ENCODE results near the gene MAP3K9. TPM values are rescaled to one million over a fixed set of nuclear protein-coding genes. Genes with fewer than 3 reads are reported as not detected.
"Not testable (repeated sequence)": the region's sequence is repeated elsewhere in the genome, so short reads cannot be mapped to it uniquely, and the experiment has no call there.

MAP3K9 gene
- total RNA-seq, result 7.5 TPM

DNA sequence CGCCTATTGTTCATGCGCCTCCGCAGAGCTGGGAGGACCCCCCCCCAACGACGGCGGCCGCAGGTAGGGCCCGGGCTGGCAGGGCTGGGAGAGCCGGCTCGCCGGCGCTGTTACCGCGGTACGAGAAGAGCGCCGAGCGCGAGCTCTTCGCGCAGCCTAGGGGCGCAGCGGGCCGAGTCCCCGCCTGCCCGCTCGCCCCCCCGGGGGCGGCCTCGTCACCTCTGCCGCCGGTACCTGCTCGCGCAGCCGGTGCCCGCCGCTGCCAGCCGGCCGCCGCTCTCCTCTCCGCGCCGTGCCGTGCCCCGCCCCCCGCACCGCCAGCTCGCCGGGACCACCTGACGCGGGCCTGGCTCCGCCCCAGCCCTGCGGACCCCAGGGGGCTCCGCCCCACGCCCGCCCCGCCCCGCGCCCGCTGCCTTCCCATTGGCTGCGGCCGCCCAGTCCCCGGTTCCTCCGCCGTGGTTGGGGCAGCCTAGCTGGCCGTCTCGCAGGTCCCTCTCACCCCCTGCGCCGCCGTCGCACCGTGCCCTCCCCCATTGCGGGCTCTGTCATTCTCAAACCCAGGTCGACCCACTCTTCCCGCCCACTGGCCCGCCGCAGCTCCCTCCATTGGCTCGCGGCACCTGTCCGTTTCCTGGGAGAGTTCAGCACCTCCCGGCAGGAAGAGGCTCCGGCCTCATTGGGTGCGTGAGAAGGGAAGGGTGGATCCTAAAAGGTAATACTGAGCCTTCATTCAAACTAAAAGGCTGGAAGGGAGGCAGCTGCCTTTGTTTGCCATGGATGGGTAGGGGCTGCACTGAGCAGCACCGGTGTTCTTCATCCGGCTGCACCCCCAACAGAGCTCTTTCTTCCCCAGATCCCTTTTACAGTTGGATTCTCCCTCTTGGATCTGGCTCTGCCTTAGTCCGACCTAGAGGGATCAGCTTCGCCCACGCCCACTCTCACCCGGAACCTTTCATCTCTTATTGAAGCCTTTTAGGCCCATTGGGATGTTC, at the start of gene MAP3K9:
Gene MAP3K9, minus strand, starts transcription at position 289 of the 995 bp plus-strand sequence. CDS start 342 bp downstream, outside the sequence.
- peaks cover 57% of the 10 kb centered on the region for H3K27me3 ChIP-seq (ENCODE audit: insufficient read depth, low read length)
- H3K4me3 ChIP-seq (ENCODE audit: low read length), result peak within 1 kb of the TSS; percentile 46

DNA sequence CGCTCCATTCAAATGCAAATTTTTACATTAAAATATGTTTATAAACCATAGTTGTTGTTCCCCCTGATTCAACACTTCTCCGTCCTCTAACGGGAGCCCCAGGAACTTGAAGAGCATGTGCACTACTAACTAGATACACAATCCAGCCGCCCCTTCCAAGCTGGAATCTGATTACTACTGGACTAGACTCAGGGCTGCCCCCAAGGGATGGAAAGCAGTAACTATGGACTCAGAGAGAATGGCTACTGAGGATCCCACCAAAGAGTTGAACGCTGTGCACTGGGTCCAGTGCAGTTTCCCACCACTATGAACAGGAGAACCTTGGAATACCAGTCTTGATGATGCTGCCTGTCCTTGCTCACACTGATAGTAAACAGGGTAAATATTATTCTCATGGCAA, 49.3 kb upstream of the MAP3K9 start:
- Histone ChIP-seq H3K4me3 (ENCODE audit: low read length) (no peak overlapping the region), H3K27me3 (ENCODE audit: insufficient read depth, low read length) (no peaks in the 10 kb centered on the region), H3K4me1 (ENCODE audit: insufficient read depth, low read length) (no peaks in the 10 kb centered on the region), H3K9me3 (ENCODE audit: low read depth, low read length) (no peaks in the 10 kb centered on the region)

More for the DNA sequence above, at the start of gene MAP3K9:
- H3K4me1 ChIP-seq (ENCODE audit: insufficient read depth, low read length), result peaks cover 12% of the 10 kb centered on the region
- no peaks in the 10 kb centered on the region for H3K9me3 ChIP-seq (ENCODE audit: low read depth, low read length)

DNA sequence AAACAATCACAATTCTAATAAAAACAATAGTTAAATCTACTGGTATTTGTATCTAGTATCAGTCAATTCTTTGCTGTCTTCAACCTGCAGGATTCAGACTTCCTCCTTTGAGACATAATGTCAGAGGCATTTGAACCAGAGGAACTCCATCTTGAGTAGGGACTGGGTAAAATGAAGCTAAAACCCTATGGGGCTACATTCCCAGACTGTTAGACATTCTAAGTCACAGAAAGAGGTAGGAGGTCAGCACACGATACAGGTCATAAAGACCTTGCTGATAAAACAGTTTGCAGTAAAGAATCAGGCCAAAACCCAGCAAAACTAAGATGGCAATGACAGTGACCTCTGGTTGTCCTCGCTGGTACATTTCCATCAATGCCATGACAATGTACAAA, 48.2 kb upstream of the MAP3K9 start:
- no peaks in the 10 kb centered on the region for H3K9me3 ChIP-seq (ENCODE audit: low read depth, low read length)
- no peaks in the 10 kb centered on the region for H3K27me3 ChIP-seq (ENCODE audit: insufficient read depth, low read length)
- H3K4me3 ChIP-seq (ENCODE audit: low read length), result no peak overlapping the region
- H3K4me1 ChIP-seq (ENCODE audit: insufficient read depth, low read length), result no peaks in the 10 kb centered on the region

DNA sequence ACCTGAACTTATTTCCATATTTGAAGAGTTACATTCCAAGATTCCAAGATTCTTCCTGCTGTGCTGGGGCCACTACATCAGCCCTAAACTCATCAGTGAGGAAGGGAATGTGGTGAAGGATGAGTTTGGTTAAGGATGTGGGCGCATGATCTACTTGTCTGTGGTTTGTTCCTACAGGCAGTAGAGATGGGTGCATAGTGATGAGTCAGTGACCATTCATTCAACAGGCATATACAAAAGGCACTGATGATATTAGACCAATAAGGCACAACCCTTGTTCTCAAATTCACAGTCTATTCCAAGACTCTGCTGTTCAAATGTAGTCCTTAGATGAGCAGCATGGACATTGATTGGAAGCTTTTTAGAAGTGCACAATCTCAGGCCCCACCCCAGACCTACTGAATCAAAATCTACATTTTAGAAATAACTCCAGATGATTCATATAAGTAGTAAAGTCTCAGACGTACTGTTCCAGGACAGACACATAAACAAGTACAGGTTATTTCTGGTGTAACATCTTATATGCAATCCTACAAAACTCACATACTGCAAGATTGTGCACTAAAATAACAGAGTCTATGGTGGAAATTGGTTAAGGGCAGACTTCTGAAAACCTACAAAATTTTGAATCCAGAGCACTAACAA, 47.7 kb upstream of the MAP3K9 start:
- Histone ChIP-seq H3K27me3 (ENCODE audit: insufficient read depth, low read length) (no peaks in the 10 kb centered on the region), H3K4me3 (ENCODE audit: low read length) (no peak overlapping the region), H3K4me1 (ENCODE audit: insufficient read depth, low read length) (no peaks in the 10 kb centered on the region), H3K9me3 (ENCODE audit: low read depth, low read length) (no peaks in the 10 kb centered on the region)

DNA sequence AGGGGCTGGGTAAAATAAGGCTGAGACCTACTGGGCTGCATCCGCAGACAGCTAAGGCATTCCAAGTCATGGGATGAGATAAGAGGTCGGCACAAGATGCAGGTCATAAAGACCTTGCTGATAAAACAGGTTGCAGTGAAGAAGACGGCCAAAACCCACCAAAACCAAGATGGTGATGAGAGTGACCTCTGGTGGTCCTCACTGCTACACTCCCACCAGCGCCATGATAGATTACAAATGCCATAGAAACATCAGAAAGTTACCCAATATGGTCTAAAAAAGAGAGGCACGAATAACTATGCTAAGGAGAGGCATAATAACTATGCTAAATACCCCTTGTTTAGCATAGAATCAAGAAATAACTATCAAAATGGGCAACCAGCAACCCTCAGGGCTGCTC, 46.2 kb upstream of the MAP3K9 start:
- H3K4me3 ChIP-seq (ENCODE audit: low read length), result no peak overlapping the region
- no peaks in the 10 kb centered on the region for H3K9me3 ChIP-seq (ENCODE audit: low read depth, low read length)
- H3K4me1 ChIP-seq (ENCODE audit: insufficient read depth, low read length), result no peaks in the 10 kb centered on the region
- H3K27me3 ChIP-seq (ENCODE audit: insufficient read depth, low read length), result no peaks in the 10 kb centered on the region

DNA sequence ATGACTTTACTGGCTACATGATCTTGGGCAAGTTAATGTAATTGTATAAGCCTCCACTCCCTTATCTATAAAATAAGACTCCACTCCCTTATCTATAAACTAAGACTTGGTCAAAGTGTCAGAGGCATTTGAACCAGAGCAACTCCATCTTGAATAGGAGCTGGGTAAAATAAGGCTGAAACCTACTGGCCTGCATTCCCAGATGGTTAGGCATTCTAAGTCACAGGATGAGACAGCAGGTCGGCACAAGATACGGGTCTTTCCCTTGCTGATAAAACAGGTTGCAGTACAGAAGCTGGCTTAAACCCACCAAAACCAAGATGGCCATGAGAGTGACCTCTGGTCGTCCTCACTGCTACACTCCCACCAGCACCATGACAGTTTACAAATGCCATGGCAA, 44.3 kb upstream of the MAP3K9 start:
- H3K27me3 ChIP-seq (ENCODE audit: insufficient read depth, low read length); H3K4me1 ChIP-seq (ENCODE audit: insufficient read depth, low read length); H3K4me3 ChIP-seq (ENCODE audit: low read length); H3K9me3 ChIP-seq (ENCODE audit: low read depth, low read length): not testable (repeated sequence)

DNA sequence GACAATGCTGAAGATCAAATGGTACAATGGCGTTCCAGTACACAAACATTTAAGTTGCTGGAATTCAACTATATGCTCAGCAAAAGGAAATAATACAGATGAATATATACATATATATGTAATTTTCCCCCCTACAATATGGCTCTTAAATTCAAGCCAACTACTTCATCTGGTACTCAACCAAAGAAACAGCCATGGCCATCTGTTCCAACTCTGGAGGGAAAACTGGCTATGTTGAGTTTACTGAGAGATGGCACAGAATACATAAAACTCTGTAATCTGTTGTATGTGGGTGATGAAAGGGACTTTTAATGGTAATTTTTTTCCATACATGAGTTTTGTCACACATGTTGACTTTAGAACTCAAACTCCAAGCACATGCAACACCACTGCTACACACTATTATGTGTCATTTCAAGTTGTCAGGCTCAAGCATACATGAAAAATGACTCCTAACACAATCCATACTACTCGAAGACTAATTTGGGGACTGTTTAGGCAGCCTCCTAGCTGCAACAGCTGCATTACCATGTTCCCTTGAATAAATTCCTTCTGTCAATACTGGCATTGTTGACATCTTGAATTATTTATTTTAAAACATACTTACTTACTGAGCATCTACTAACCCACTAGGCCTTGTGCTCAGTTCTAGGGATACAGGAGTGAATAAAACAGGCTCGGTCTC, 38.2 kb upstream of the MAP3K9 start:
- H3K9me3 ChIP-seq (ENCODE audit: low read depth, low read length), result no peaks in the 10 kb centered on the region
- H3K4me1 ChIP-seq (ENCODE audit: insufficient read depth, low read length), result peaks cover 3% of the 10 kb centered on the region
- H3K27me3 ChIP-seq (ENCODE audit: insufficient read depth, low read length), result no peaks in the 10 kb centered on the region
- H3K4me3 ChIP-seq (ENCODE audit: low read length), result no peak overlapping the region

DNA sequence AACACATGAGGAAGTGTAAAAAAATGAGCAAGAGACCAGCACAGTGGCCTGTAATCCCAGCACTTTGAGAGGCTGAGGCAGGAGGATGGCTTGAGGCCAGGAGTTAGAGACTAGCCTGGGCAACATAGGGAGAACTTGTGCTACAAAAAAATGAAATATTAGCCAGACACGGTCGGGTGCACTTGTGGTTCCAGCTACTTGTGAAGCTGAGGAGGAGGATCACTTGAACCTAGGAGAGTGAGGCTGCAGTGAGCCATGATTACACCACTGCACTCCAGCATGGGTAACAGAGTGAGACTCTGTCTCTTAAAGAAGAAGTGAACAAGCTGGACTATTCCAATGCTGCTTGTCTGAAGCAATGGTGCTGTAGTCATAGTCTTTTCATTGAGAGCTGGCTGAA, 36.3 kb upstream of the MAP3K9 start:
- Histone ChIP-seq H3K4me1 (ENCODE audit: insufficient read depth, low read length) (peaks cover 3% of the 10 kb centered on the region), H3K27me3 (ENCODE audit: insufficient read depth, low read length) (no peaks in the 10 kb centered on the region), H3K4me3 (ENCODE audit: low read length) (no peak overlapping the region), H3K9me3 (ENCODE audit: low read depth, low read length) (no peaks in the 10 kb centered on the region)

DNA sequence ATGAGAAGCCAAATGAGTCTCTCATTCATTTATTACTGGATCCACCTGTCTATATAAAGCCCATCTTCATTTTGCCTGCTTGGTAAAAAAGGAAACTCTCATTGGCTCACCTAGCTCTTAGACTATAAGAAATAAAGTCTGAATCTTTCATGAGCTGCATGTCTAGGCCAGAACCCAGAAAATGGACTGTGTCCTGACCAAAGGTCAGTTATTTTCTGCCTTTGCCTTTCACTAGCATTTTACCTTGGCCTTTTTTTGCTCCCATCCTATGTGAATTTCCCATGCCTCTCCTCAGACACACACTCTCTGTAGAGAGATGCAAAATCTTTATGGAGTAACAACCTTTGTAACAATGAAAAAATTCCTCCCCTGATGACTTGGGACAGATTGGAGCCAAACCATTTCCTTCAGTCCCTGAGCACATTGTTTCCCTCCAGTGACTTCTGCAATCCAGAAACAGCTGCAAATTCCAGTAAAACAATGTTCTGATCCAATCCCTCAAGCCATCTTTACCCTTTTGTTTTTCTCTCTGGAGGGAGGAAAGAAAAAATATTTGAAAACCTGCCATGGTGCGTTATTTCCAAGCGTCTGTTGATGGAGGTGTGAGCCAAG, 33.6 kb upstream of the MAP3K9 start:
- Histone ChIP-seq H3K27me3 (ENCODE audit: insufficient read depth, low read length) (no peaks in the 10 kb centered on the region), H3K9me3 (ENCODE audit: low read depth, low read length) (no peaks in the 10 kb centered on the region), H3K4me3 (ENCODE audit: low read length) (no peak overlapping the region), H3K4me1 (ENCODE audit: insufficient read depth, low read length) (peaks cover 3% of the 10 kb centered on the region)

DNA sequence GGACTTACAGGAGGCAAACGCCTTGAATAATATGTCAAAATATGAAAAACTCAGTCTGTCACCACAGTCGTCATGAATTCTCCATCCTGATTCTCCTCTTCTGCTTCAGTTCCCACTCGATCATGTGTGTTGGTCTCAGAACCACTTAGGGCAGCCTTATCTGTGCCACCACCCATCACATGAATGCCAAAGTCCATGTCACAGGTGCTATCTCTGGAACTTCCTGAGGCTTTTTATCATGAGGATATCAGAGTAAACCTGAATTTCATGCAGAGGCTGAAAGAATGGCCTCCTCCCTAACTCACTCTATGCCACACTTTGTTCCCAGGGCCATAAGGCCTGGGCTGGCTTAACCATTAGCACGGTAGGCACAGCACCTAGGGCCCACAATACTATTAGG, 28.8 kb upstream of the MAP3K9 start:
- Histone ChIP-seq H3K4me3 (ENCODE audit: low read length) (no peak overlapping the region), H3K27me3 (ENCODE audit: insufficient read depth, low read length) (no peaks in the 10 kb centered on the region), H3K9me3 (ENCODE audit: low read depth, low read length) (peaks cover 7% of the 10 kb centered on the region), H3K4me1 (ENCODE audit: insufficient read depth, low read length) (no peaks in the 10 kb centered on the region)

DNA sequence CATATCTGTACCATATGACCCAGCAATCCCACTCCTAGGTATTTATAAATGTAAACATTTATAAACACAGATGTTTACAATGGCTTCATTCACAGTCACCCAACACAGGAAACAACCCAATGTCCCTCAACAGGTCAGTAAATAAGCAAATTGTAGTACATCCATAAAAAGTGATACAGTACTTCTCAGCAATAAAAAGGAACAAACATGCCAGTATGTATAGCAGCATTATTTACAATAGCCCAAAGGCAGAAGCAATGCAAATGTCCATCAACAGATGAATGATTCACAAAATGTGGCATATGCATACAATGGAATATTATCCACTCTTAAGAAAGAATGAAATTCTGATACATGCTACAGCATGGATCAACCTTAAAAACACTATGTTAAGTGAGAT, 27.6 kb upstream of the MAP3K9 start:
- Histone ChIP-seq H3K4me3 (ENCODE audit: low read length) (no peak overlapping the region), H3K27me3 (ENCODE audit: insufficient read depth, low read length) (no peaks in the 10 kb centered on the region)

DNA sequence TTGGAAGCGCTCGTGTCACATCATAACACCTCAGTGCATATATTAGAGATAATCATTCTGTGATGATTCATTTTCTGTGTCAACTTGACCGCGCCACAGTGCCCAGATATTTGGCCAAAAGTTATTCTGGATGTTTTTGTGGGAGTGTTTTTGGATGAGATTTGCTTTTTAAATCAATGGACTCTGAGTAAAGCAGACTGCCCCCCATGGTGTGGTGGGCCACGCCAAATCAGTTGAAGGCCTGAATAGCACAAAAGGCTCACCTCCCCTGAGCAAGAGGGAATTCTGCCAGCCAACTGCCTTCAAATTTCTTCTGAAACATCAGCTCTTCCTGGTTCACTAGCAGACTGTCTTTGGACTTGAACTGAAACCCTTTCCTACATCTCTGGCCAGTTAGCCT, 24.6 kb upstream of the MAP3K9 start:
- Histone ChIP-seq H3K27me3 (ENCODE audit: insufficient read depth, low read length) (no peaks in the 10 kb centered on the region), H3K9me3 (ENCODE audit: low read depth, low read length) (peaks cover 7% of the 10 kb centered on the region), H3K4me1 (ENCODE audit: insufficient read depth, low read length) (no peaks in the 10 kb centered on the region), H3K4me3 (ENCODE audit: low read length) (no peak overlapping the region)

More for the DNA sequence above, 27.6 kb upstream of the MAP3K9 start:
- no peaks in the 10 kb centered on the region for H3K4me1 ChIP-seq (ENCODE audit: insufficient read depth, low read length)
- peaks cover 7% of the 10 kb centered on the region for H3K9me3 ChIP-seq (ENCODE audit: low read depth, low read length)

DNA sequence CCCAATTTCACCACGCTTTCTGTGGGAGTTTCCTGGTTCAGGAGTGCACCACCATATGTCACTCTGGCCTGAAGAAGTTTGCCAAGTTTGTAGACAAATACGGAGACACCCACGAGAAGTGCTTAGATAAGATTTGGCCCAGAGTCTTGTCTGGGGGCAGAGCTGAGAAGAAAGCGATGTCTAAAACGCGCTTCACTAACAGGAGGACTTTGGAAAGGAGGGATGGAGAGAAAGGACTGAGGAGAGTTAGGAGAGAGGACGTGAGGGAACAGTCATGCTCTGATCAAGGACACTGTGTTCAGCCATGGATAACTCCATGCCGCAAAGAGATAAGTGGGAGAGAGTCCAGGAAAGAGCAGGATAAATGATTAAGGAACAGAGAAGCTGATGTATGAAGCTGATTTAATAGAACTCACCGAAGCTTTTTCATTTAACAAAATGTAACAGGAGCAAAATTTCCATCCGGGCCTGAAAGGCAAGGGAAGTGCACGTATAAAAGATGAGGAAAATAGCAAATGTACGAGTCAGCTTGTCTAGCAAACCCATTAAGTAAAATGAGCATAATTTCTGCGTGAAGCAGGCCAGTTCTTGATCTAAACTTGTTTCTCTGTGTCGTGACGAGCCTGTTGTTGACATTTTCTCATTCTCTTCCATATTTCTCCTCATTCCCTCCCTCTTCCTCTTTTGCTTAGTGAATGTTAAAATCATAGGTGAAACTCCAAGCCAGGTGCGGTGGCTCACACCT, 23.4 kb upstream of the MAP3K9 start:
- Histone ChIP-seq H3K4me3 (ENCODE audit: low read length) (no peak overlapping the region), H3K9me3 (ENCODE audit: low read depth, low read length) (peaks cover 7% of the 10 kb centered on the region), H3K27me3 (ENCODE audit: insufficient read depth, low read length) (no peaks in the 10 kb centered on the region), H3K4me1 (ENCODE audit: insufficient read depth, low read length) (no peaks in the 10 kb centered on the region)

DNA sequence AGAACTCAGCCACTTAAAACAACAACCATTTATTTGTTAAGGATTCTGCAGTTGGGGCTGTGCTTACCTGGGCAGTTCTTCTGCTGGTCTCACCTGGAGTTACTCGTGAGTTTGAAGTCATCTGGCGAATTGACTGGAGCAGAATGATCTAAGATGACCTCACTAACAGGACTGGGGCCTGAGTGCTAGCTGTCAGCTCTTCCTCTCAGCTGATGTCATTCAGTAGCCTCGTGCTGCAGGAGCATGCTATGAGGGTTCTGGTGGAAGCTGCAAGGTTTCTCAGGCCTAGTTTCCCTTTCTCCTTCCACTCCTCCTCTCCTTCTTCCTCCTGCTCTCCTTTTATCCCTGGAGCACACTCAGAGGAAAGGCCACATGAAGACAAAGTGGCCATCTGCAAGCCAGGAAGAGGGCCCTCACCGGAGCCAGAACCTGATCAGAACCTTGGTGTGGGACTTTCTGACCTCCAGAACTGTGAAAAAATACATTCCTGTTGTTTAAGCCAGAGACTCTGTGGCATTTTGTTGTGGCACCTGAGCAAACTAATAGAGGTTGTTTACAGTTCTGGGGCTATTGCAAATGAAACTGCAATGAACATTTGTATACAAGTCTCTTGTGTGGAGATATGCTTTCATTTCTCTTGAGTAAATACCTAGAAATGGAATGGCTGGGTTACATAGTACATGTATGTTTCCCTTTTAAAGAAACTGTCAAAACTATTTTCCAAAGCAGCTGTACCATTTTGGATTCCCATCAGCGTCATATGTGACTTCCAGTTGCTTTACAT, 21.9 kb upstream of the MAP3K9 start:
- Histone ChIP-seq H3K9me3 (ENCODE audit: low read depth, low read length) (peaks cover 7% of the 10 kb centered on the region), H3K4me3 (ENCODE audit: low read length) (no peak overlapping the region), H3K4me1 (ENCODE audit: insufficient read depth, low read length) (no peaks in the 10 kb centered on the region), H3K27me3 (ENCODE audit: insufficient read depth, low read length) (no peaks in the 10 kb centered on the region)
